Epidermal melanocyte (primary cell): Measurements from ENCODE around the gene CFAP73.
A peak's percentile ranks its signal among the peaks of the same experiment; 100 is the strongest.
"Not testable (repeated sequence)": the region's sequence is repeated elsewhere in the genome, so short reads cannot be mapped to it uniquely, and the experiment has no call there.

Experiments used
- DNase-seq: peaks from one replicate; pipeline ENCODE4 v3.0.0; 2011; ENCODE audit warnings: low spot score; ENCODE audit not compliant: insufficient read length

The CFAP73 gene

GRCh38 chr12:113186666-113187325 is 37.3 kb downstream of the CFAP73 start:
- DNase-seq, result no peak

- DNase-seq, result no peak
Observed at GRCh38 chr12:113189361-113189760, 39.8 kb downstream of the CFAP73 start.

GRCh38 chr12:113190761-113191160 is 41.2 kb downstream of the CFAP73 start:
- DNase-seq, result peak; percentile 17

- no peak for DNase-seq
Observed at GRCh38 chr12:113191227-113191626, 41.7 kb downstream of the CFAP73 start.

- peak; percentile 20 for DNase-seq
Observed at GRCh38 chr12:113194971-113195391, 45.5 kb downstream of the CFAP73 start.

- no peak for DNase-seq
Observed at GRCh38 chr12:113195598-113195997, 46.1 kb downstream of the CFAP73 start.

GRCh38 chr12:113196582-113196981 is 47.1 kb downstream of the CFAP73 start:
- no peak for DNase-seq

- peak; percentile 89 for DNase-seq
Observed at GRCh38 chr12:113196990-113197389, 47.5 kb downstream of the CFAP73 start.

GRCh38 chr12:113197518-113198077 is 48.1 kb downstream of the CFAP73 start:
- DNase-seq, result no peak

- DNase-seq, result no peak
Observed at GRCh38 chr12:113198296-113198695, 48.8 kb downstream of the CFAP73 start.

- DNase-seq, result no peak
Observed at GRCh38 chr12:113200021-113200797, 50.7 kb downstream of the CFAP73 start.

- DNase-seq, result no peak
Observed at GRCh38 chr12:113201187-113202177, 52.0 kb downstream of the CFAP73 start.

GRCh38 chr12:113202300-113203075 is 53.0 kb downstream of the CFAP73 start:
- no peak for DNase-seq

- DNase-seq, result no peak
Observed at GRCh38 chr12:113203852-113204760, 54.6 kb downstream of the CFAP73 start.

GRCh38 chr12:113204804-113205203 is 55.3 kb downstream of the CFAP73 start:
- DNase-seq, result no peak

GRCh38 chr12:113206802-113207201 is 57.3 kb downstream of the CFAP73 start:
- DNase-seq, result not testable (repeated sequence)

- no peak for DNase-seq
Observed at GRCh38 chr12:113207613-113208040, 58.1 kb downstream of the CFAP73 start.

- DNase-seq, result peak; percentile 37
Observed at GRCh38 chr12:113208041-113208934, 58.8 kb downstream of the CFAP73 start.
